Measurements from ENCODE around the gene ARL6IP6. TPM values are rescaled to one million over a fixed set of nuclear protein-coding genes. Genes with fewer than 3 reads are reported as not detected.

ARL6IP6 gene
- total RNA-seq, 4 donors from 2014 or later, result 9.1 to 17.4 (median 15.0) TPM

DNA sequence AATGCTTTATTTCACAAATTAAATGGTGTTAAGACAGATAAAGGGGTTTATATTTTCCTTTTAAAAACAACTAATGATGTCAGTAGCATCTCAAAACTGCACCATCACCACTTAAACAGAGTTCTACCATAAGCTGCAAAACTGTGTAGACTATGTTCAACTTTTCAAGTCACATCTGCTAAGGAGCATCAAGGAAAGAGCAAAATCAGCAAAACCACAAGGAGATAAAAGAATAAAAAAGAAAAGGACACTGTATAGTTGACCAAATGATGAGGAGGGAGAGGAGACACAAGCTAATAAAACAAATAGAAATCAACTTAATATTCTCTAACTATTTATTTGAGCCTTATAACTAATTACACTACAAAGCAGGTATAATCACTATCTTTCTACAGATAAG is 35.0 kb upstream of the ARL6IP6 start:
- no peak for TF ChIP-seq POLR2A (IDR thresholded peaks at IDR 0.05)
- TF ChIP-seq, protein P1, sequence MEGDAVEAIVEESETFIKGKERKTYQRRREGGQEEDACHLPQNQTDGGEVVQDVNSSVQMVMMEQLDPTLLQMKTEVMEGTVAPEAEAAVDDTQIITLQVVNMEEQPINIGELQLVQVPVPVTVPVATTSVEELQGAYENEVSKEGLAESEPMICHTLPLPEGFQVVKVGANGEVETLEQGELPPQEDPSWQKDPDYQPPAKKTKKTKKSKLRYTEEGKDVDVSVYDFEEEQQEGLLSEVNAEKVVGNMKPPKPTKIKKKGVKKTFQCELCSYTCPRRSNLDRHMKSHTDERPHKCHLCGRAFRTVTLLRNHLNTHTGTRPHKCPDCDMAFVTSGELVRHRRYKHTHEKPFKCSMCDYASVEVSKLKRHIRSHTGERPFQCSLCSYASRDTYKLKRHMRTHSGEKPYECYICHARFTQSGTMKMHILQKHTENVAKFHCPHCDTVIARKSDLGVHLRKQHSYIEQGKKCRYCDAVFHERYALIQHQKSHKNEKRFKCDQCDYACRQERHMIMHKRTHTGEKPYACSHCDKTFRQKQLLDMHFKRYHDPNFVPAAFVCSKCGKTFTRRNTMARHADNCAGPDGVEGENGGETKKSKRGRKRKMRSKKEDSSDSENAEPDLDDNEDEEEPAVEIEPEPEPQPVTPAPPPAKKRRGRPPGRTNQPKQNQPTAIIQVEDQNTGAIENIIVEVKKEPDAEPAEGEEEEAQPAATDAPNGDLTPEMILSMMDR (IDR thresholded peaks at IDR 0.05), result no peak

DNA sequence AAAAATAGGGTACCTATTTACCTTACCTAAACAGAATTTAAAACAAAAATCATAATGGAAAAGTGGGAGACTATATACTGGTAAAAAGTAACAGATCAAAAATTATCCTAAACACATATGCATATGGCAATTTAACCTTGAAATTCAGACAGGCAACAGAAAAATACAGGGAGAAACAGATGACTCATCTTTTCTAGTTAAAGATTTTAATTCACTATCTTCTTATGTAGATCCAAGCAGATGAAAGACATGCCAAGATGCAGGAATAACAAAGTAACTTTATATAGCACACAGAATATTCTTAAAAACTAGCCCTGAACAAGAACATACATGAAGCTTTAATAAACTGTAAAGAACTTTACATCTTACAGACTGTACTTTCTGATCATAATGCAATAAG is 32.1 kb upstream of the ARL6IP6 start:
- Histone ChIP-seq H3K9me3 (no peaks in the 10 kb centered on the region), H3K27me3 (no peaks in the 10 kb centered on the region), H3K4me3 (no peak overlapping the region), H3K36me3 (peaks cover 0 to under 1% (median 0%) of the 10 kb centered on the region in 3 donors), H3K4me1 (no peaks in the 10 kb centered on the region), H3K27ac (no peak overlapping the region)
- TF ChIP-seq, protein P1 (IDR thresholded peaks at IDR 0.05), result no peak
- no peak for TF ChIP-seq POLR2A (IDR thresholded peaks at IDR 0.05)
- DNase-seq, result no peak

More for the DNA sequence above, 35.0 kb upstream of the ARL6IP6 start:
- Histone ChIP-seq H3K4me3 (no peak overlapping the region), H3K9me3 (no peaks in the 10 kb centered on the region), H3K27ac (no peak overlapping the region), H3K4me1 (no peaks in the 10 kb centered on the region), H3K27me3 (no peaks in the 10 kb centered on the region), H3K36me3 (peaks cover 0 to 30% (median 0%) of the 10 kb centered on the region in 3 donors)
- no peak for DNase-seq

DNA sequence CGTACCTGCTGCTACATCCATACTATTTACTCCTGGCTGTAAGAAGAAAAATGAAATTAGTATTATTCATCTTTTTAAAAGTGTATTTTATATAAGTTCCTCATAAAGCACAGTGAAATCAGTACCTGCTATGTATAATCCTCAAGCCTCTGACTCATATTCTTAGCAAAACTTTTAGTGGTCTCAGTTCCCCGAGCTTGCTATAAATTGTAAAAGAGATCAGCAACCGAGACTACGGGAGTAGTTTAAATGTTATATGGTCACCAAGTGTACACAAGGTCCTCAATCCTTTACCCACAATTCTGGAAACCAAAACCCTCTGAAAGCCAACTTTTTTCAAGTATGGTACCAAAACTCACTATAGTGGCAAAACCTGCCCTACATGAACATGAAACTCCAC is 25.4 kb upstream of the ARL6IP6 start:
- Histone ChIP-seq H3K36me3 (peaks cover 0 to 16% (median 0%) of the 10 kb centered on the region in 3 donors), H3K27me3 (no peaks in the 10 kb centered on the region), H3K4me1 (peaks cover 0 to 3% (median 0%) of the 10 kb centered on the region in 4 donors), H3K9me3 (no peaks in the 10 kb centered on the region), H3K27ac (no peak overlapping the region), H3K4me3 (no peak overlapping the region)
- TF ChIP-seq, protein P1 (IDR thresholded peaks at IDR 0.05), result no peak
- no peak for DNase-seq

DNA sequence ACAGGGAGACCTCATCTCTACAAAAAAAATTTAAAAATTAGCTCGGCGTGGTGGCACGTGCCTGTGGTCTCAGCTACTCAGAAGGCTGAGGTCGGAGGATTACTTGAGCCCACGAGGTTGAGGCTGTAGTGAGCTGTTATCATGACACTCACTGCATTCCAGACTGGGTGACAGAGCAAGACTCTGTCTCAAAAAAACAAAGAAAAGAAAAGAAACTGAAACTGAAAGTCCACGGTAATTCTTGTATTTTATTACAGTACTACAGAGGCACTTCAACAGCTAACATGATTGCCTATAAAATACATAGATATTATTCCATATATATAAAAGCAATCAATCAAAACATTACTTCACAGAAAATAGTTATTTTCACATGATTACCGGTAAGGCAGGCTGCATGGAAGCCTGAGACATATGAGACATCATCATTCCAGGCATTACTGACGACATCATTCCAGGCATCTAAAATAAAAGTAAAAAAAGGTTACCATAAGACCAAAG is 24.2 kb upstream of the ARL6IP6 start:
- TF ChIP-seq, protein P1 (IDR thresholded peaks at IDR 0.05), result no peak
- no peak for TF ChIP-seq POLR2A (IDR thresholded peaks at IDR 0.05)
- Histone ChIP-seq H3K4me3 (peak overlapping the region in 3 of 4 donors; percentile 8 to 34 (median 33)), H3K27ac (peak overlapping the region in 2 of 4 donors; percentile 17 to 29), H3K36me3 (peaks cover 0 to 16% (median 0%) of the 10 kb centered on the region in 3 donors), H3K9me3 (no peaks in the 10 kb centered on the region), H3K4me1 (peaks cover 0 to 3% (median 0%) of the 10 kb centered on the region in 4 donors), H3K27me3 (no peaks in the 10 kb centered on the region)
- DNase-seq, result no peak

DNA sequence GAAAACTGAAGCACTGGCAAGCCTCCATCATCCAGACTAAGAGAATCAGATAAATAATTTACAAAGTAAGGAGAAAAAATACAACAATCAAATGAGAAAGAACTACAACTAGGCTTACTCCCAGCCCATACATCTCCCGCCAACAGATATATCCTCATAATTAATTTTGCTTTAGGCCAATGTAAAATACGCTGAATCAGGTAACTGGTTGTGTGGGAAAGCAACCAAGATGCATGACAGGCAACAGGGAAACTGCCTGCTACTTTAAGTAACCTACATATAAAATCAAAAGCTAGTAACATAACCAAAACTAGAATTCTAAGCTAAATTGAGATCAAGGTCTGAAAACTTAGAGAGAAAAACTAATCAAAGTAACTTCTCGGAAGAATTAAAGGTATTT is 22.7 kb upstream of the ARL6IP6 start:
- no peak overlapping the region for H3K4me3 ChIP-seq
- no peaks in the 10 kb centered on the region for H3K27me3 ChIP-seq
- H3K36me3 ChIP-seq, result peaks cover 0 to 16% (median 0%) of the 10 kb centered on the region in 3 donors
- TF ChIP-seq, protein P1 (IDR thresholded peaks at IDR 0.05), result no peak
- no peak for TF ChIP-seq POLR2A (IDR thresholded peaks at IDR 0.05)
- H3K9me3 ChIP-seq, result no peaks in the 10 kb centered on the region
- H3K27ac ChIP-seq, result no peak overlapping the region
- no peak for DNase-seq
- peaks cover 0 to 3% (median 0%) of the 10 kb centered on the region in 4 donors for H3K4me1 ChIP-seq
